Stimulated activated CD8-positive, alpha-beta memory T cell treated with anti-CD3 and anti-CD28 coated beads, Interleukin-7, amount 100 ng/mL, for 24 hours (primary cell): ENCODE data around the gene C1QTNF8.
"Not testable (repeated sequence)": the region's sequence is repeated elsewhere in the genome, so short reads cannot be mapped to it uniquely, and the experiment has no call there.

Source experiments
- DNase-seq: peaks from one replicate; pipeline ENCODE4 v3.0.0-alpha.2; 2020; ENCODE audit warnings: low read depth

The C1QTNF8 gene

DNA sequence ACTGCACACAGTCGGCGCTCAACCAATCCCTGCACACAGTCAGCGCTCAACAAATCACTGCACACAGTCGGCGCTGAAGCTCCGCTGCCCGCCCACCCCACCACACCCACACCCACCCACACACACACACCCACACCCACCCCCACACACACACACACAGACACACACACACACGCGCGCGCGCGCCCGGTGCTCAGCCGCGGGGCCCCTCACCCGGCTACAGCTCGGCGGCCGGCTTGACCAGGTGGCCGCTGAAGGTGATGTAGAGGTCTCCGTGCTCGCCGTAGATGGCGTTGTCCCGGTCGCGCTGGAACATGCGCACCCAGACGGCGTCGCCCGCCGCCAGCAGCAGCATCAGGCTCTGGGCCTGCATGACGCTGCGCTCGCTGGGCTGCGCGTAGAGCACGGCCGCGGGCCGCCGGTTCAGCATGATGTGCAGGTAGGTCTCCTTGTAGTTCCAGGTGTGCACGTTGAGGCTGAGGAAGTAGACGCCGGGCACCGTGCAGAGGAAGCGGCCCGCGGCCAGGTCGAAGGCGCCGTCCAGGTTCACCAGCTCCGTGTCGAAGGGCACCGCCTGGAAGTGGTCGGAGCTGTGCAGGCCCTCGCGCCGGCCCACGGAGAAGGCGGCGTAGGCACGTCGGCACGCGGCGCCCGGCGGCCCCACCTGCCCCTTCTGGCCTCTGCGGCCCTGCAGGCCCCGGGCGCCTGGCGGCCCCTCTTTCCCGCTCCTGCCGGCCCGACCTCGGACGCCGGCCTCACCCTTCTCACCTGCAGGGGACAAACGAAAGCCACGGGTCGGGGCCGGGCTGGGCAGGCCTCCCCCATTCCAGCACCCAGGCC, 2.5 kb downstream of the C1QTNF8 start:
- no peak for DNase-seq

GRCh38 chr16:1092685-1093283, 3.3 kb downstream of the C1QTNF8 start:
- DNase-seq, result not testable (repeated sequence)

DNA sequence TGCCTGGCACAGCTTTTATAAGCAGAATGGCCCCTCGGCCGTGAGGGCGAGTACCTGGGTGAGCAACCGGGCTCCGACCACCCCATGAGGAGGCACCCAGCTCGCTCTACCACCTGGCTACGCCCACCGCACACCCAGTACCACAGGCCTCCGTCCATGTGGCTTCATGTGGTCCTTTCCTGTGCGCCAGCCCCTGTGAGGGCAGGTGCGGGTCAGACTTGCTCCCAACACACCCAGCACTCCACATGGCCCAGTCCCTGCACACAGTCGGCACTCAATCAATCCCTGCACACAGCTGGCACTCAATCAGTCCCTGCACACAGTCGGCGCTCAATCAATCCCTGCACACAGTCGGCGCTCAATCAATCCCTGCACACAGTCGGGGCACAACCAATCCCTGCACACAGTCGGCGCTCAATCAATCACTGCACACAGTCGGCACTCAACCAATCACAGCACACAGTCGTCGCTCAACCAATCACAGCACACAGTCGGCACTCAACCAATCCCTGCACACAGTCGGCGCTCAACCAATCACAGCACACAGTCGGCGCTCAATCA, 4.0 kb downstream of the C1QTNF8 start:
- DNase-seq, result no peak

DNA sequence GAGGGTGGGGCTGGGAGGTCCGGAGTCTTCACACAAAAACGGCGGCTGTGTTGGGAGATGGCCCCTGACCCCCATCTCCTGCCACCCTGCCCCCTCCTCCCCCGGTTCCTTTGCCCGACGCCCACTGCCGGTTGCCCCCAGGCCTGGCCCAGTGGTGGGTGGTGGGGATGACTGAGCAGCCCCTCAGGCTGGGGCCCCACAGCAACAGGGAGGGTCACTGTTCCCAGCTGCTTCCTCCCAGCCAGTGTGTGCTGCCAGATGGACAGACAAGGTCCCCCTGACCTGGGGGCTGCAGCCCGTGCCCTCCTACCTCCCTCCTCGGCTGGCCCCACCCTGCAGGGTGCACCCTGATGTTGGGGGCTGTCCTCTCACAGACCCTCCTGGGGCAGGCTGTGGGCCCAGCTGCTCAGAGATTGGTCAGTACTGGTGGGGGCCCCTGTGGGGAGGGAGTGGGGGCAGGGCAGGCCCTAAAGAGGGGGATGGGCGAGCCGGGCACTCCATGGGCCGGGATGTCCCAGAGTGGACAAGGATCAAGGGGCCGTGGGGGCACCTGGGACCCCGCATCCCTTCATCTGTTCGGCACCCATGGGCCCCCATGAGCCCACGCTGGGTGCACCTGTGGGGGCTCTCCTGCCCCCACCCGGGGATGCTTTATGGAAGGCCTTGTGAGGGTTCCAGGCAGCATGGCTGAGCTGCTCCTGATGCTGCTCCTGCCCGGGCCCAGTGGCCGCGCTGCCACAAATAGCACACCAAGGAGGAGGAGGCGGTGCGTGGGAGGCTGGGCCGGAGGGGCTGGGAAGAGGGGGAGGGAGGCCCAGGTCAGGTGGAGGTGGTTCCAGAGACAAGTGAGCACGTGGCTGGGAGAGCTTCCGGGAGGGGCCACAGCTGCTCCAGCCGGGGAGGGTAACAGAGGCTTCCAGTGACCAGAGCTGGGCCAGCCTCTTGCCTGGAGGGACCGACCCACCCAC, 5.1 kb downstream of the C1QTNF8 start:
- DNase-seq, result no peak

DNA sequence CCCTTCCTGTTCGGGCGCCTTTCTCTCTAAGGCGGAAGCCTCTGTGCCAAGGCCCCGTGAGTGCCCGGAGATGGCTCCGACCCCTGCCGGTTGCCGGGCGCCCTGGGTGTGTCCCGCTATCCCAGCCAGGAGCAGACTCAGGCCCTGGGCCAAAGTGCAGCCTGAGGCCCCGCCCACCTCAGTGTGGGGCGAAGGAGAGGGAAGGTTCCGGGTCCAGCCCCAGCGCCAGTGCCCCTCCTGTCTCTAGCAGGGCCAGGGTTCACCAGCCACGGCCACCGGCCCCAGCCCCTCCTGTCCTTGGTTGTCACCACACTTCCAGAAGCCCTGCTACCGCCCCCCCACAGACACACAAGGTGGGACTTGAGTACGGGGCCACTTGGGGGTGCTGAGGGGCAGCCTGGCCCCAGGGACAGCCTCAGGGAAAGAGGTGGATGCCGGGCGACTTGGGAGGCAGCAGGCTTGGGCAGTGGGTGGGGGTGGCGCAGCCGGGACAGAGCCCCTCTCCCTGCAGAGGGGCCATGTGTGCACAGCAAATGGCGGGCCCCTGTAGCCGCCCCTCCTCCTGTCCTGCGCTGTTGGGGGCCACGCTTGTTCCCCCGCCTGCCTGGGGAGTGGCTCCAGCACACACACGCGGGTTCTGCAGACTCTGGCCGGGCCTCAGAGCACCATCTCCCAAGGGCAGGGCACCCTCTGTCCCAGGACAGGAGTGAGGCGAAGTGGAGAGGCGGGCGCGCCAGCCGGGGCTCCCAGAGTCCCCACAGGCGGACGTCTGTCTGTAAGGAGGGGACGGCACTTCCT, 6.0 kb downstream of the C1QTNF8 start:
- DNase-seq, result no peak

GRCh38 chr16:1089439-1089821, 6.6 kb downstream of the C1QTNF8 start:
- DNase-seq, result no peak

GRCh38 chr16:1088295-1089170, 7.5 kb downstream of the C1QTNF8 start:
- DNase-seq, result no peak

GRCh38 chr16:1086443-1086842, 9.6 kb downstream of the C1QTNF8 start:
- not testable (repeated sequence) for DNase-seq

DNA sequence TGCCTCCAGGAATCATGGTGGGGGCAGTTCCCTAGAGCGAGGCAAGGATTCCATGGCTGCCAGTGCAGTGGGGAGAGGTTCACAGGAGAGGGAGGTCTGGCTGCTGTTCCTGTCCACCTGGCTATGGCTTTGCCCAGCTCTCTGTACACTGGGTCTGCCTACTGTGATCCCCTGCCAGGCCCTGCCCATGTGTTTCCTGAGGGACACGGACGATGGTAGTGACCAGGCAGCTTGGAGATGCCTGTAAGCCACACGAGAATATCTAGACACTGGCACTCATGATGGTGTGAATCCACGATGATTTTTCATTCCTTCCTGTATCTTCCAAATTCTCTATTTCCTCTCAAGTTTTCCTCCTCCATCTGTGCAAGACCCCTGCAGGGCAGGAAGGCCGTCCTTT, 11.1 kb downstream of the C1QTNF8 start:
- DNase-seq, result no peak

GRCh38 chr16:1082952-1083675, 12.9 kb downstream of the C1QTNF8 start:
- DNase-seq, result no peak

GRCh38 chr16:1082266-1082951, 13.6 kb downstream of the C1QTNF8 start:
- no peak for DNase-seq

DNA sequence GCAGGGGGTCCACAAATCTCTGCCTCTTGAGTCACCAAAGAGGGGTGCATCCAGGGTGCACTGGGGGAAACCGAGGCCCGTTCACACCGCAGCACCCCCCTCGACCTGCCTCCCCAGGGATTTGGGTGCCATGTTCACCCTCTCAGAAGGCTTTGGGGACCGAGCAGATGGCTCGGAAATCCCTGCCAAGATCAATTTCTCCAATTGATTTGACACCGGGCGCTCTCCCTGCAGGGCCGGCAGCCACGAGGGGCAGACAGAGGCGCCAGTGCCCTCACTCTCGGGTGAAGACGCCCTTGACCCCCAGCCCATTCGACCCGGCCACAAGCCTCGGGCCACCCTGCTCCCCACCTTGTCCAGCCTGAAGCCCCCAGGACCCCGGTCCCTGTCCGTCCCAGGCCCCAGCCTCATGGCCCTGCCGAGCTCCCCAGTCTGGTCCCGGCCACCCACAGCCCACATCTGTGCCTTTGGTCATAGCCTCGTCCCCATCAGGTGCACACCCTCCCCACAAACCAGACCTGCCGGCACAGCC, 14.2 kb downstream of the C1QTNF8 start:
- DNase-seq, result no peak

- DNase-seq, result no peak
Measured at GRCh38 chr16:1080801-1081733, 15.0 kb downstream of the C1QTNF8 start.

- DNase-seq, result no peak
Measured at GRCh38 chr16:1079786-1080525, 16.1 kb downstream of the C1QTNF8 start.

GRCh38 chr16:1079341-1079740, 16.7 kb downstream of the C1QTNF8 start:
- no peak for DNase-seq

- DNase-seq, result no peak
Measured at GRCh38 chr16:1078579-1079021, 17.4 kb downstream of the C1QTNF8 start.
